Right lobe of liver (tissue), 6 donors: ENCODE data around the gene CS. TPM values are rescaled to one million over a fixed set of nuclear protein-coding genes. Genes with fewer than 3 reads are reported as not detected.
A peak's percentile ranks its signal among the peaks of the same experiment; 100 is the strongest.

Experiments
- ATAC-seq, 4 donors: fragments of 200-7000 bp; cut with Tn5 transposase; one replicate each; pipeline ENCODE4 v1.9.1; 2020; ENCODE audit warnings: mild to moderate bottlenecking in 4 of 4, moderate library complexity in 4 of 4
- DNase-seq, 3 donors: peaks; one replicate each; pipeline ENCODE4 v3.0.0-alpha.2; 2020
- H3K27ac ChIP-seq, 3 donors: fragments of 200-600 bp; one replicate each; pipeline ENCODE4 v1.8.0; 2022
- H3K27me3 ChIP-seq, 2 donors: fragments of 200-600 bp; one replicate each; pipeline ENCODE4 v1.8.0; 2022
- H3K36me3 ChIP-seq, 4 donors: fragments of 200-600 bp; sonication (generic) in 1 of 4; one replicate each; pipeline versions ENCODE4 v1.5.1 to v1.8.0; 2017 to 2022; ENCODE audit warnings: control low read depth in 1 of 4
- H3K4me1 ChIP-seq, 4 donors: fragments of 200-600 bp; sonication (generic) in 1 of 4; one replicate each; pipeline versions ENCODE4 v1.5.1 to v1.8.0; 2017 to 2022; ENCODE audit warnings: control low read depth in 1 of 4
- H3K4me3 ChIP-seq, 3 donors: fragments of 200-600 bp; one replicate each; pipeline ENCODE4 v1.8.0; 2022
- H3K9me3 ChIP-seq, 4 donors: fragments of 200-600 bp; sonication (generic) in 1 of 4; one replicate each; pipeline versions ENCODE4 v1.5.1 to v1.8.0; 2017 to 2022; ENCODE audit warnings: control low read depth in 1 of 4
- POLR2A ChIP-seq: fragments of 450-650 bp; IDR thresholded peaks from one replicate; pipeline ENCODE4 v1.6.1; 2017; ENCODE audit warnings: antibody characterized with exemption, mild to moderate bottlenecking
- WGBS: methylation state at CpG from one replicate; pipeline ENCODE4 v1.1.6; 2018; ENCODE audit warnings: low coverage, low lambda C conversion rate; ENCODE audit not compliant: insufficient coverage; ENCODE audit errors: missing lambda C conversion rate; 5-methylcytosine and 5-hydroxymethylcytosine counted together
- intact Hi-C, 2 donors: fragments of 100-400 bp; cut with DNase I; formaldehyde crosslinking; loops; one replicate each; pipeline versions ENCODE4 v1.11.2 to v1.14.1; 2022
- total RNA-seq, 6 experiments: library from RNA; depleted of rRNA in 2 of 6; stranded (reverse); fragments of >200 nt in 2 of 6; fragmentation: NEBNext Ultra II Directional in 3 of 6; extraction: Animal tissue kit (Norgen Biotek cat#: 25700) in 3 of 6; gene quantifications; one replicate each; pipeline versions ENCODE4 v1.1.0 to v1.2.4, GENCODE V29; 2016 to 2023
- TF ChIP-seq, protein P1 (sequence below), 4 donors: fragments of 200-600 bp in 3 of 4; fragments of 450-650 bp in 1 of 4; IDR thresholded peaks; one replicate each; pipeline versions ENCODE4 v1.5.1 to v1.8.0; 2016 to 2022; ENCODE audit warnings: antibody characterized with exemption in 4 of 4, mild to moderate bottlenecking in 2 of 4
- donor health status: DM: no; HTN: yes; CAD: no.
- donor health status: DM: no; HTN: no; CAD: no.
- donor health status: DM: no; HTN: no; CAD: no.
- donor health status: DM: no; HTN: yes; CAD: no.
- donor health status: DM: no; HTN: yes; CAD: no.

The CS gene
- total RNA-seq, 6 experiments from 2014 or later: 45.6 to 109 (median 61.2) TPM

DNA sequence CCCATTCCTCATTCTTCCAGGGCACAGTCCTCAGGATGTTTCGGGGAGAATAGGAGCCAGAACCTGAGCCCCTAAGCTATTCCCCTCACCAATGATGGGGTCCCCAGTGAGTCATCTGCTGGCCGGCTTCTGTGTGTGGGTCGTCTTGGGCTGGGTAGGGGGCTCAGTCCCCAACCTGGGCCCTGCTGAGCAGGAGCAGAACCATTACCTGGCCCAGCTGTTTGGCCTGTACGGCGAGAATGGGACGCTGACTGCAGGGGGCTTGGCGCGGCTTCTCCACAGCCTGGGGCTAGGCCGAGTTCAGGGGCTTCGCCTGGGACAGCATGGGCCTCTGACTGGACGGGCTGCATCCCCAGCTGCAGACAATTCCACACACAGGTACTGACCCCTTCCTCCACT is 68.9 kb downstream of the CS start:
- 23% methylated on average over 3 of the region's 11 CpGs for WGBS
- Histone ChIP-seq H3K4me1 (peaks cover 0 to 12% (median 4%) of the 10 kb centered on the region in 4 donors), H3K27ac (peak overlapping the region in 1 of 3 donors; percentile 74), H3K36me3 (peaks cover 0 to 6% (median 2%) of the 10 kb centered on the region in 4 donors), H3K9me3 (no peaks in the 10 kb centered on the region), H3K27me3 (no peaks in the 10 kb centered on the region), H3K4me3 (peak overlapping the region; percentile 26 to 60 (median 57))
- ATAC-seq (peak in 1 of 4 donors; percentile 3), DNase-seq (no peak)
- TF ChIP-seq POLR2A: no peak
- TF ChIP-seq, protein P1, sequence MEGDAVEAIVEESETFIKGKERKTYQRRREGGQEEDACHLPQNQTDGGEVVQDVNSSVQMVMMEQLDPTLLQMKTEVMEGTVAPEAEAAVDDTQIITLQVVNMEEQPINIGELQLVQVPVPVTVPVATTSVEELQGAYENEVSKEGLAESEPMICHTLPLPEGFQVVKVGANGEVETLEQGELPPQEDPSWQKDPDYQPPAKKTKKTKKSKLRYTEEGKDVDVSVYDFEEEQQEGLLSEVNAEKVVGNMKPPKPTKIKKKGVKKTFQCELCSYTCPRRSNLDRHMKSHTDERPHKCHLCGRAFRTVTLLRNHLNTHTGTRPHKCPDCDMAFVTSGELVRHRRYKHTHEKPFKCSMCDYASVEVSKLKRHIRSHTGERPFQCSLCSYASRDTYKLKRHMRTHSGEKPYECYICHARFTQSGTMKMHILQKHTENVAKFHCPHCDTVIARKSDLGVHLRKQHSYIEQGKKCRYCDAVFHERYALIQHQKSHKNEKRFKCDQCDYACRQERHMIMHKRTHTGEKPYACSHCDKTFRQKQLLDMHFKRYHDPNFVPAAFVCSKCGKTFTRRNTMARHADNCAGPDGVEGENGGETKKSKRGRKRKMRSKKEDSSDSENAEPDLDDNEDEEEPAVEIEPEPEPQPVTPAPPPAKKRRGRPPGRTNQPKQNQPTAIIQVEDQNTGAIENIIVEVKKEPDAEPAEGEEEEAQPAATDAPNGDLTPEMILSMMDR (IDR thresholded peaks at IDR 0.05): no peak
- intact Hi-C loops: no loop called here

DNA sequence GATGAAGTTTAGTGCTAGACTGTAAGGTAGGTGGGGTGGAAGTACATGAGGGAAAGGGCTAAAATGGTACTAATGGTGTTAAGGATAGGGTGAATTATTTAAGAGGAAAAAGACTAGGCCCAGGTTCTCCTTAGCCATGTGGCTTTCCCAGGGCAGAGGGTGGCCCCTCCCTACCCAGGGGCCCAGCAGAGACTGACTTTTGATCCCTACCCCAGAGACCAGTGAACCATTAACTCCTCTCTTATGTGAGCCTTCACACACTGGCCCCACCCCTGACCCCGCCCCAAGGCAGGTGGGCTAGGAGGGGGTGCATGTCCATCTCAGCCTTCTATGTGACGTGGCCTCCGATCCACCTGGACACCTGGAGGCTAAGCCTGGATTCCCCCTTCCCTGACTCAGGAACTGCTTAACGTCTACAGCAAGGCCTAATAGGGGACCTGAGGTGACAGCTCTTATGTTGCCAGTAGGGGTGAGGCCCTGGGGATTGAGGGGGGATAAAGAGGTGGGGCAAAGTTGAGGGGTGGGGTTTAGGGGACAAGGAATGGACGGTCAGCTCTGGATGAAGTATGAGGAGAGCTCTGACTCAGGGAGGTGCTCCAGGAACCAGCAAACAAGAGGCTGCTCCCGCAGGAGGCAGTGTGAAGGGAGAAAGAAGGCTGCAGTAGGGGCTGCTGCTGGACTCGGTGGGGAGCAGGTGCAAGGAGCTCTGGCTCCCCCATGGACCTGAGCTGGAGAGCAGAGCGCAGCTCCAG is 69.5 kb downstream of the CS start:
- ATAC-seq: peak; percentile 95 to 98 (median 96)
- H3K27ac ChIP-seq: peak overlapping the region in 2 of 3 donors; percentile 74 to 75

DNA sequence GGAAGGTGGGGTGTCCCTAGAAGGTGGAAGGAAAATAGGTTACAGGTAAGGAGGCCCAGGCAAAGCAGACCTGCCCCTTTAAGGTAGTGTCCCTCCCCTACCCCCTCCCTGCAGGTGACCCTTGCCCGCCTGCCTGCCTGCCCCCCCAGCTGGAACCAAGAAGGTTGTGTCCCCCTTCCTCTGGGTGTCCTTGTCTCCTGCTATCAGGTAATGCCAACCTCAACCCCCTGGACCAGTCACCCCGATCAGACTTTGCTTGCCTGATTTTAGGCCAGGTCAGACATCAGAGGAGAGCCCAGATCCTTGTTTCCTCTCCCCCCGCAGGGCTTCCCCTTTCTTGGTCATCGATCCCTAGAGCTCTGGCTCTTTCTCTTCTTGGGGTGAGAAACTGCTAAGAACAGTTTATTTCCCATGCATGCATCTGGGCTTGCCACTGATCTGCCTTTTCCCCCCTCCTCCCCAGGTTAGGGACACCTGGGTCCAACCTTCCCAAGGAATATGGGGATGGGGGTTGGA is 70.2 kb downstream of the CS start, which contains the start of gene SLC39A5:
TSS of gene SLC39A5 (plus strand) at position 136 of the 516 bp plus-strand sequence. CDS start 1,224 bp downstream, outside the sequence.
- Histone ChIP-seq H3K27me3 (no peaks in the 10 kb centered on the region), H3K4me1 (peaks cover 0 to 12% (median 4%) of the 10 kb centered on the region in 4 donors), H3K4me3 (peak within 1 kb of the TSS; percentile 26 to 60 (median 57)), H3K27ac (peak within 1 kb of the TSS in 2 of 3 donors; percentile 74 to 75), H3K36me3 (no peaks in the 10 kb centered on the region), H3K9me3 (no peaks in the 10 kb centered on the region)
- WGBS: 19% methylated on average over 4 of the region's 4 CpGs
- DNase-seq (peak in 1 of 3 donors; percentile 75), ATAC-seq (peak in 3 of 4 donors; percentile 44 to 57 (median 46))
- intact Hi-C loops: no loop called here
- no peak for TF ChIP-seq POLR2A
- TF ChIP-seq, protein P1 (IDR thresholded peaks at IDR 0.05): no peak

More for the DNA sequence above, 69.5 kb downstream of the CS start:
- Histone ChIP-seq H3K4me1 (peaks cover 0 to 12% (median 4%) of the 10 kb centered on the region in 4 donors), H3K9me3 (no peaks in the 10 kb centered on the region), H3K4me3 (peak overlapping the region; percentile 26 to 60 (median 57)), H3K36me3 (peaks cover 0 to 5% (median 0%) of the 10 kb centered on the region in 4 donors), H3K27me3 (no peaks in the 10 kb centered on the region)
- 26% methylated on average over 5 of the region's 8 CpGs for whole genome bisulfite sequencing
- TF ChIP-seq, protein P1 (IDR thresholded peaks at IDR 0.05): no peak
- no peak for TF ChIP-seq POLR2A
- intact Hi-C loops: no loop called here
- DNase-seq: peak; percentile 69 to 90 (median 76)

DNA sequence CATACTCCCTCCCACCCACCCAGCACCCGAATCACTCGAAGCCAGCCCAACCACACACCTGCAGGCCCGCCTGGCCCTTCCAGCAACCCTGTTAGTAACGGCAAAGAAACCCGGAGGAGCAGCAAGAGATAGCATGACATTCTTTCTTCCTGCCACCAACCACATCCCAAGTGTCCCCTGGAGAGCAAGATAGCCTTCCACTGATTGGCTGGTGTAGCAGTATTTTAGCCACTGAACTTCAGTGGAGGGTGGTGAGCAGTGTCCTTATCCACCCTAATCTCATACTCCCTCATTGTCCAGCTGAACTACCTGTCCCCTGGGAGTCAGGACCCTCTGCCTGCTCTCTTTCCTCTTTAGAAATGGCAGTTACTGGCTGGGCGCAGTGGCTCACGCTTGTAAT is 71.0 kb downstream of the CS start:
- ATAC-seq: no peak
- intact Hi-C loops: no loop called here

More for the DNA sequence above, 71.0 kb downstream of the CS start:
- Histone ChIP-seq H3K4me1 (peaks cover 0 to 12% (median 5%) of the 10 kb centered on the region in 4 donors), H3K27me3 (no peaks in the 10 kb centered on the region), H3K9me3 (no peaks in the 10 kb centered on the region), H3K27ac (no peak overlapping the region), H3K36me3 (no peaks in the 10 kb centered on the region), H3K4me3 (no peak overlapping the region)
- TF ChIP-seq, protein P1 (IDR thresholded peaks at IDR 0.05): no peak
- TF ChIP-seq POLR2A: no peak
- no peak for DNase-seq
- WGBS: 82% methylated on average over 6 of the region's 7 CpGs
